Astrocyte of the cerebellum (primary cell): Measurements from ENCODE around the gene TLL2.

Source experiments
- DNase-seq: peaks from one replicate; pipeline ENCODE4 v3.0.0-alpha.2; 2011; ENCODE audit warnings: low read depth
- H3K4me3 ChIP-seq: 2 replicates; pipeline ENCODE4 v1.5.1; 2011; ENCODE audit warnings: mild to moderate bottlenecking, low read depth, low read length, moderate library complexity
- in situ Hi-C: cut with HindIII; loops from 2 replicates; pipeline ENCODE4 v1.10.0; 2017; ENCODE audit warnings: low sequenced_read_pairs
- TF ChIP-seq, protein P1 (sequence below): IDR thresholded peaks from 2 replicates; pipeline ENCODE4 v1.5.1; 2012; ENCODE audit warnings: low read length, low read depth, moderate library complexity, mild to moderate bottlenecking; ENCODE audit errors: missing control alignments

Gene TLL2

DNA sequence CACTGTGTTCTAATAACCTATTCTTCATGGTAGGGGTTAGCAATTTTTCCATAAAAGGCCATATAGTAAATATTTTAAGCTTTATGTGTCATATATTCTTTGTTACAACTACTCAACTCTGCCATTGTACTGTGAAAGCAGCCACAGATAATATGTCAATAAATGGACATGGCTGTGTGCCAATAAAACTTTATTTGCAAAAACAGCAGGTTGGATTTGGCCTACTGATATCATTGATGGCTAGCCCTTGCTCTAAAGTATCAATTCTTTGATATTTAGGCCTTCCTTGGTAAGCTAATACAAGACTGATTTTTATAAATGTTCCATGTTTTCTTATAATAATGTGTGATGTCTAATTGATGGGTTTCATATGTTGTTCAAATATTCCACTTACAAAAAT, 77.7 kb downstream of the TLL2 start:
- H3K4me3 ChIP-seq, result no peak overlapping the region
- TF ChIP-seq, protein P1, sequence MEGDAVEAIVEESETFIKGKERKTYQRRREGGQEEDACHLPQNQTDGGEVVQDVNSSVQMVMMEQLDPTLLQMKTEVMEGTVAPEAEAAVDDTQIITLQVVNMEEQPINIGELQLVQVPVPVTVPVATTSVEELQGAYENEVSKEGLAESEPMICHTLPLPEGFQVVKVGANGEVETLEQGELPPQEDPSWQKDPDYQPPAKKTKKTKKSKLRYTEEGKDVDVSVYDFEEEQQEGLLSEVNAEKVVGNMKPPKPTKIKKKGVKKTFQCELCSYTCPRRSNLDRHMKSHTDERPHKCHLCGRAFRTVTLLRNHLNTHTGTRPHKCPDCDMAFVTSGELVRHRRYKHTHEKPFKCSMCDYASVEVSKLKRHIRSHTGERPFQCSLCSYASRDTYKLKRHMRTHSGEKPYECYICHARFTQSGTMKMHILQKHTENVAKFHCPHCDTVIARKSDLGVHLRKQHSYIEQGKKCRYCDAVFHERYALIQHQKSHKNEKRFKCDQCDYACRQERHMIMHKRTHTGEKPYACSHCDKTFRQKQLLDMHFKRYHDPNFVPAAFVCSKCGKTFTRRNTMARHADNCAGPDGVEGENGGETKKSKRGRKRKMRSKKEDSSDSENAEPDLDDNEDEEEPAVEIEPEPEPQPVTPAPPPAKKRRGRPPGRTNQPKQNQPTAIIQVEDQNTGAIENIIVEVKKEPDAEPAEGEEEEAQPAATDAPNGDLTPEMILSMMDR, result no peak
- DNase-seq, result no peak
- in situ Hi-C loops, result no loop called here

DNA sequence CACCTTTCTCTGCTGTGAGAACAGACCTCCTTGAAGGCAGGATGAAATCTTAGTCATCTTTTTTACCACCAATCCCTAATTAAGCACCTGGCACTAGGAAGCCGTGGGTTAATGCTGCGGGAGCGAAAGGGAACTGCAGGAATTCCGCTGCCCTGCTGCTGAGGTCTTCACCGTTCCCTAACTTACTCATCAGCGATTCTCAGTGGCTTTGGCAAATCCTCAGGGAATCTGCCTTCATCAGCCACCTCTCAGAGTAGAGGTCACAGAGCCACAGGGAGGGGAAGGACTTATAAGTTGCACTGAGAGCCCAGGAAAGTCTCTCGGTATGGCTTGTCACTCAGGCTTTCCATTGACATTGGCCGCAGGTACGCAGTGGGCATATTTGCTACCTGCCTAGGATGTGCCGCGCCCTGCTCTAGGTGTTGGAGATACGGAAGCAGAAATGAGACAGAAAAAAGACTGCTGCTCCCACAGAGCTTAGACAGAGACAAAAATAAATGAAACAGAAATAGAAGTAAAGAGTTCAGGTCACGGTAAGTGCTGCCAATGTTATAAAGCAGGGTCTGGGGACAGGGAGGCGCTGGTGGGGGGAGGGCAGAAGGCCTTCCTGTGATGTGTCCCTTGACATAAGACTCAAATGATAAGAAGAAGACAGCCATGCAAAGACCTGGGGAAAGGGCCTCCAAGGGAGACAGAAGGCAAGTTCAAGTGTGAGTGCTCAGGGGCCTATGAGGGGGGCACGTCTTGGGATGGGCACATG, 82.3 kb downstream of the TLL2 start:
- in situ Hi-C loops, result no loop called here
- no peak for DNase-seq
- no peak overlapping the region for H3K4me3 ChIP-seq
- TF ChIP-seq, protein P1, result no peak

DNA sequence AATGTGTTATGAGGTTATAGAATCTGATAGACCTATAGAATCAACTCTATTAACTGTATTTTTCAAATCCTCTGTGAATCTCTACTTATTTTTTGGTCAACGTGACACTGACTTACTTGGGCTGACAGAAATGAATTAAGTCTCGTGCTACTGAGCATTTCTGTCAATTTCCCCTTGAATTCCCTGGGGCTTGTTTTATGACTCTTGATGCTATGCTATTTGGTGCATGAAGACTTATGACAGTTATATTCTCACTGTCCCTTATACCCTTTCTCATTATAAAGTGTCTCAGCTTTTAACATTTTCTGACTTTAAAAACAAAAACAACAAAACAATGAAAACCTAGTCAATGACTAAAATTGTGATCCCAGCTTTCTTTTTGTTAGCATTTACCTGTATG, 86.4 kb downstream of the TLL2 start:
- TF ChIP-seq, protein P1, result no peak
- in situ Hi-C loops, result no loop called here
- no peak overlapping the region for H3K4me3 ChIP-seq
- DNase-seq, result no peak

DNA sequence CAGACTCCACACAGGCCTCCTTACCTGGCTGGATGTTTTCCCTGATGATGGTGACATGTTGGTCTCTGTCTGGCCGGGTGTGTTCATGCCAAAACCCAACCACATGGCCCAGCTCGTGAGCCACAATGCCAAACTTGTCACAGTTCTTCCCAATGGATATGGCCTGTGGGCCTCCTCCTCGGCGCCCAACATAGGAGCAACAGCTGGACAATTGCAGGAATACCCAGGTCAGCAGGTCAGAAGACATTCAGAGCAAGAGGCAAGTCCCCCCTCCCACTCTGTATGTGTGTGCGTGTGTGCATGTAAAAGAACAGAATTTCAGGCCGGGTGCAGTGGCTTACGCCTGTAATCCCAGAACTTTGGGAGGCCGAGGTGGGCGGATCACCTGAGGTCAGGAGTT, 91.2 kb downstream of the TLL2 start:
- DNase-seq, result no peak
- in situ Hi-C loops, result no loop called here
- TF ChIP-seq, protein P1, result no peak
- no peak overlapping the region for H3K4me3 ChIP-seq

DNA sequence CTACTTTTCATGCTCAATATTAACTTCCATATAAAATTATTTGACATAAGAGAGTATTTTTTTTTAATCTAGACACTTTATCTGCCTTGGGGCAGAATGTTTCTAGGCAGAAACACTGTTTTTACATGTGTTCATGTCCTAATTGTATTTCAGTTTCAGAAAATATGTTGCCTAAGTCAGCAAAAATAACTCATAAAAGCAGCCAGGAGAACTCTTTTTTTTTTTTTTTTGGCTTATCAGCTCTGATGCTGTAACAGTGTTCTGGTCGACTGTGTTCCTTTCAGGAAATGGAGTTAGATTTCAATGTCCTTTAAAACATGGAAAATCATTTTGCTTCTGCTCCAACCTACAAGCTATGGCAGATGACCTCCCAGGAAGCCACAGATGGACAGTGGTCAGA, 91.7 kb downstream of the TLL2 start:
- H3K4me3 ChIP-seq, result no peak overlapping the region
- in situ Hi-C loops, result no loop called here
- DNase-seq, result no peak
- TF ChIP-seq, protein P1, result no peak

DNA sequence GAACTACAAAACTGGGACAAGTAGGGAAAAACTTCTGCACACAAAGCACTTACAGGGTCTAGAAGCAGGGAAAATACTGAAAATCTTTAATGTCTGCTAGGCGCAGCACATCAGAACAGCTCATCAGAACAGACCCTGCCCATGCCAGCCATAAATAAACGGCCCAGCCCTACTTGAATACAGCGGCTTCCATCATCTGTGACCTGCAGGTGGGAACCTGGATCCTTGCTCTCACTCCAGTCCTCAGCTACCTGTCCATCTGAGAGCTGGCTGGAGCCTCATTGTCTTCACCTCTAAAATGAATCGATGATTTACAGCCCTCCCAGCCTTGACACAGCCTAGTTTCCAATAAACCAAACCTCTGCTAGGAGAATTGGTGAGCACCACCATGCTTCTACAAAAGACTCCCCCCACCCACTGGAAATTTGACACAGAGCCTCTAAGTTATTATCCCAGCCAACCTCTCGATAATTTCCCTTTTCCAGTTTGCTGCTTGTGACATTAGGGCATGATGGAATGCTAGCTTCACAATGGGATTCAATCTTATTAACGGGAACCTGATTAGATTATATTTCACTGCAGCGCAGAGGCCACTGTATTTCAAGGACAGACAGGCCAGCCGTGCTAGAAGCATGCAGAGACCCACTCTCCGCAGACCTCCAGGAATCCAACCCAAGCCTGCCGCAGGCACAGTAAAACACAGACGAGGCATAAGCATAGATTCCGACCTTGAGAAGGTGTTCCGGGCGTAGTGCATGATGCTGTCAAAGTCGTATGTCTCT, 93.3 kb downstream of the TLL2 start:
- TF ChIP-seq, protein P1, result no peak
- no peak for DNase-seq
- H3K4me3 ChIP-seq, result no peak overlapping the region
- in situ Hi-C loops, result no loop called here
